HCT116 (cell line): Measurements from ENCODE around the gene RBM44. TPM values are rescaled to one million over a fixed set of nuclear protein-coding genes. Genes with fewer than 3 reads are reported as not detected.

Experiments
- ATAC-seq: fragments of 200-7000 bp; cut with Tn5 transposase; 2 replicates; pipeline ENCODE4 v1.9.1; 2020; ENCODE audit warnings: mild to moderate bottlenecking, moderate library complexity
- BruUV-seq: library from RNA; stranded (reverse); fragments of 400-500 nt; replicated peaks from 2 replicates; lab custom pipeline; 2021; lab: Mats Ljungman, UMichigan
- CTCF ChIA-PET: fragments of 300-600 bp; sonication (Branson Sonifier 250); formaldehyde crosslinking; loops from one replicate; lab custom pipeline; 2021; ENCODE audit warnings: antibody characterized with exemption; lab: Charles Lee
- POLR2A ChIA-PET: fragments of 300-600, 350-600 bp; sonication (Branson Sonifier 250); formaldehyde crosslinking; loops from one replicate; lab custom pipeline; 2021; ENCODE audit warnings: antibody characterized with exemption; lab: Charles Lee
- RAD21 ChIA-PET, 2 experiments: fragments of 300-600 bp; sonication (Branson Sonifier 250); formaldehyde crosslinking; loops; one replicate each; lab custom pipeline; 2023; ENCODE audit warnings: low total read pairs in 2 of 2; ENCODE audit not compliant: uncharacterized antibody in 2 of 2, unreplicated experiment in 2 of 2, low non-redundant PET in 1 of 2; lab: Charles Lee
- DNase-seq: peaks from one replicate; pipeline ENCODE4 v3.0.0-alpha.2; 2010; ENCODE audit warnings: low read depth, low spot score
- H2AFZ ChIP-seq: fragments of 200-600 bp; shearing (Covaris generic), sonication (generic); 2 replicates; pipeline ENCODE4 v1.6.1; 2017; ENCODE audit warnings: low read depth, mixed run types, mixed read lengths, antibody characterized with exemption, low read length; ENCODE audit not compliant: poor library complexity, severe bottlenecking
- H3K27ac ChIP-seq: 2 replicates; pipeline ENCODE4 v1.5.1; 2012; ENCODE audit warnings: low read depth, low read length
- H3K27me3 ChIP-seq: fragments of 200-600 bp; sonication (generic); 2 replicates; pipeline ENCODE4 v1.6.1; 2016; ENCODE audit warnings: mixed run types, low read length, mixed read lengths; ENCODE audit not compliant: insufficient read depth
- H3K36me3 ChIP-seq, 2 experiments: fragments of 200-500 bp in 1 of 2; fragments of 200-600 bp in 1 of 2; sonication (Bioruptor generic) in 1 of 2; sonication (generic) in 1 of 2; 2 replicates each; pipeline versions ENCODE4 v1.5.1 to v1.6.1; 2014 to 2016; ENCODE audit warnings: low read length in 2 of 2, inconsistent platforms in 1 of 2, mixed read lengths in 1 of 2, mixed run types in 1 of 2; ENCODE audit not compliant: insufficient read depth in 2 of 2, control insufficient read depth in 1 of 2
- H3K4me1 ChIP-seq, 2 experiments: fragments of 200-600 bp in 1 of 2; sonication (generic) in 1 of 2; 2 replicates each; pipeline versions ENCODE4 v1.5.1 to v1.6.1; 2012 to 2017; ENCODE audit warnings: low read length in 2 of 2, inconsistent platforms in 1 of 2, mild to moderate bottlenecking in 1 of 2, mixed read lengths in 1 of 2, mixed run types in 1 of 2, moderate library complexity in 1 of 2; ENCODE audit not compliant: insufficient read depth in 2 of 2, control insufficient read depth in 1 of 2
- H3K4me2 ChIP-seq: fragments of 200-600 bp; sonication (generic); 2 replicates; pipeline ENCODE4 v1.6.1; 2017; ENCODE audit warnings: mixed run types, low read length, mixed read lengths
- H3K4me3 ChIP-seq, 2 experiments: fragments of 200-600 bp in 1 of 2; sonication (generic) in 1 of 2; replicated peaks in 1 of 2; 2 replicates each; pipeline ENCODE4 v1.5.1; 2011 to 2016; ENCODE audit warnings: low read length in 2 of 2, control low read depth in 1 of 2, low read depth in 1 of 2, mild to moderate bottlenecking in 1 of 2, mixed read lengths in 1 of 2, mixed run types in 1 of 2
- H3K79me2 ChIP-seq: fragments of 200-600 bp; sonication (generic); 2 replicates; pipeline ENCODE4 v1.6.1; 2017; ENCODE audit warnings: mild to moderate bottlenecking, mixed run types, low read length, moderate library complexity, mixed read lengths; ENCODE audit not compliant: insufficient read depth
- H3K9ac ChIP-seq: fragments of 200-600 bp; sonication (generic); 2 replicates; pipeline ENCODE4 v1.6.1; 2016; ENCODE audit warnings: low read length, mixed read lengths
- H3K9me2 ChIP-seq: fragments of 200-600 bp; sonication (generic), shearing (Covaris generic); 2 replicates; pipeline ENCODE4 v1.6.1; 2017; ENCODE audit warnings: mixed run types, mild to moderate bottlenecking, moderate library complexity; ENCODE audit not compliant: insufficient read depth
- H3K9me3 ChIP-seq, 2 experiments: fragments of 200-500 bp in 1 of 2; fragments of 200-600 bp in 1 of 2; sonication (Bioruptor generic) in 1 of 2; sonication (generic) in 1 of 2; 2 replicates each; pipeline ENCODE4 v1.6.1; 2014 to 2017; ENCODE audit warnings: low read length in 2 of 2, mixed read lengths in 2 of 2, inconsistent platforms in 1 of 2, low read depth in 1 of 2, mild to moderate bottlenecking in 1 of 2, mixed run types in 1 of 2, moderate library complexity in 1 of 2; ENCODE audit not compliant: control insufficient read depth in 1 of 2, insufficient read depth in 1 of 2
- H4K20me1 ChIP-seq: fragments of 200-600 bp; sonication (generic), shearing (Covaris generic); 2 replicates; pipeline ENCODE4 v1.6.1; 2017; ENCODE audit warnings: mixed run types, mild to moderate bottlenecking, moderate library complexity; ENCODE audit not compliant: insufficient read depth
- ATF3 ChIP-seq: IDR thresholded peaks from 2 replicates; pipeline ENCODE4 v1.6.1; 2012
- CBX3 ChIP-seq: IDR thresholded peaks from 2 replicates; pipeline ENCODE4 v1.6.1; 2012; ENCODE audit warnings: low read depth
- CEBPB ChIP-seq: IDR thresholded peaks from 2 replicates; pipeline ENCODE4 v1.6.1; 2012; ENCODE audit warnings: low read depth
- CTCF ChIP-seq, 3 experiments: fragments of 200-600 bp in 1 of 3; sonication (generic) in 1 of 3; IDR thresholded peaks in 2 of 3; conservative IDR thresholded peaks in 1 of 3; 2 replicates each; pipeline ENCODE4 v1.5.1; 2012 to 2017; ENCODE audit warnings: low read depth in 2 of 3, low read length in 2 of 3, antibody characterized with exemption in 1 of 3, borderline replicate concordance in 1 of 3, control low read depth in 1 of 3, mild to moderate bottlenecking in 1 of 3, mixed read lengths in 1 of 3, mixed run types in 1 of 3, moderate library complexity in 1 of 3; ENCODE audit not compliant: insufficient read depth in 1 of 3
- ELF1 ChIP-seq: IDR thresholded peaks from 2 replicates; pipeline ENCODE4 v1.6.1; 2012; ENCODE audit warnings: low read depth, borderline replicate concordance
- EZH2 ChIP-seq: fragments of 200-600 bp; sonication (generic); IDR thresholded peaks from 2 replicates; pipeline ENCODE4 v1.6.1; 2017; ENCODE audit warnings: antibody characterized with exemption, mixed run types
- EZH2phosphoT487 ChIP-seq: fragments of 200-600 bp; IDR thresholded peaks from 2 replicates; pipeline ENCODE4 v1.6.1; 2018; ENCODE audit warnings: antibody characterized with exemption, borderline replicate concordance
- FOSL1 ChIP-seq: IDR thresholded peaks from 2 replicates; pipeline ENCODE4 v1.6.1; 2012; ENCODE audit warnings: low read depth
- JUND ChIP-seq: IDR thresholded peaks from 2 replicates; pipeline ENCODE4 v1.6.1; 2012
- MAX ChIP-seq: IDR thresholded peaks from 2 replicates; pipeline ENCODE4 v1.6.1; 2012
- RAD21 ChIP-seq: IDR thresholded peaks from 2 replicates; pipeline ENCODE4 v1.6.1; 2012; ENCODE audit warnings: low read depth, mild to moderate bottlenecking
- REST ChIP-seq: IDR thresholded peaks from 2 replicates; pipeline ENCODE4 v1.6.1; 2012; ENCODE audit warnings: low read depth
- SP1 ChIP-seq: IDR thresholded peaks from 2 replicates; pipeline ENCODE4 v1.6.1; 2012; ENCODE audit warnings: low read depth
- SRF ChIP-seq: IDR thresholded peaks from 2 replicates; pipeline ENCODE4 v1.6.1; 2012; ENCODE audit warnings: low read depth
- TCF7L2 ChIP-seq: IDR thresholded peaks from 2 replicates; pipeline ENCODE4 v1.7.0; 2011; ENCODE audit warnings: borderline replicate concordance, inconsistent platforms; ENCODE audit not compliant: insufficient read depth, insufficient read length; ENCODE audit errors: extremely low read depth
- YY1 ChIP-seq: IDR thresholded peaks from 2 replicates; pipeline ENCODE4 v1.6.1; 2011; ENCODE audit warnings: low read length, low read depth, moderate library complexity, mild to moderate bottlenecking; ENCODE audit not compliant: insufficient replicate concordance; ENCODE audit errors: extremely low read depth
- ZBTB33 ChIP-seq: IDR thresholded peaks from 2 replicates; pipeline ENCODE4 v1.6.1; 2011; ENCODE audit warnings: mild to moderate bottlenecking, low read length, moderate library complexity; ENCODE audit not compliant: insufficient replicate concordance; ENCODE audit errors: extremely low read depth
- ZFX ChIP-seq: fragments of 450-650 bp; IDR thresholded peaks from 2 replicates; pipeline ENCODE4 v1.6.1; 2017
- intact Hi-C: fragments of 100-400 bp; cut with micrococcal nuclease; formaldehyde crosslinking; loops from 2 replicates; pipeline ENCODE4 v1.10.0; 2022
- total RNA-seq: library from RNA; stranded (reverse); gene quantifications from one replicate; pipeline ENCODE4 v1.2.1, GENCODE V29; 2021; ENCODE audit not compliant: unreplicated experiment

RBM44 gene
- total RNA-seq, 1 experiment from 2014 or later = 0.54 TPM

GRCh38 chr2:237760506-237761502, 37.8 kb upstream of the RBM44 start:
- intact Hi-C loops = no loop called here
- BruUV-seq = no TSS peak
- ChIA-PET POLR2A (no interaction called here), RAD21 (no interaction called here), CTCF (no interaction called here)
- Histone ChIP-seq H3K4me2 (no peak overlapping the region), H3K9me3 (no peaks in the 10 kb centered on the region), H3K4me3 (no peak overlapping the region), H3K27me3 (no peaks in the 10 kb centered on the region), H4K20me1 (no peaks in the 10 kb centered on the region; the same call in 1 of the 2 replicates), H3K79me2 (no peaks in the 10 kb centered on the region), H3K27ac (no peak overlapping the region), H3K4me1 (no peaks in the 10 kb centered on the region), H3K9ac (no peak overlapping the region), H3K36me3 (peaks cover 25 to 32% of the 10 kb centered on the region in 2 experiments; a peak in 3 of 4 replicates), H3K9me2 (no peaks in the 10 kb centered on the region), H2AFZ (no peak overlapping the region)
- TF ChIP-seq ZBTB33 (no peak), EZH2 (no peak), FOSL1 (no peak), SRF (no peak), ZFX (no peak), CEBPB (no peak), TCF7L2 (no peak), ELF1 (no peak), CTCF (IDR thresholded peaks at IDR 0.05 in 2 of 3, conservative IDR thresholded peaks at IDR 0.05 in 1 of 3; ENCODE audit: borderline replicate concordance in 1 of 3, insufficient read depth in 1 of 3, low read depth in 2 of 3, low read length in 2 of 3) (no peak), REST (no peak), CBX3 (no peak), ATF3 (no peak), EZH2phosphoT487 (no peak), MAX (no peak), JUND (no peak), RAD21 (no peak), SP1 (no peak), YY1 (no peak)
- DNase-seq = no peak
- no peak for ATAC-seq
